ENCODE data around the gene ARHGAP15.

The ARHGAP15 gene

GRCh38 chr2:143399631-143400069 is 270.4 kb downstream of the ARHGAP15 start:
- no peak for DNase-seq (ENCODE audit: low read depth)

- no peak for DNase-seq (ENCODE audit: low read depth)
Observed at GRCh38 chr2:143401861-143402260, 272.6 kb downstream of the ARHGAP15 start.

GRCh38 chr2:143402451-143402850 is 273.2 kb downstream of the ARHGAP15 start:
- no peak for DNase-seq (ENCODE audit: low read depth)

GRCh38 chr2:143410082-143410897 is 281.1 kb downstream of the ARHGAP15 start:
- no peak for DNase-seq (ENCODE audit: low read depth)

GRCh38 chr2:143415571-143415970 is 286.4 kb downstream of the ARHGAP15 start:
- no peak for DNase-seq (ENCODE audit: low read depth)

- no peak for DNase-seq (ENCODE audit: low read depth)
Observed at GRCh38 chr2:143417428-143417827, 288.2 kb downstream of the ARHGAP15 start.

- DNase-seq (ENCODE audit: low read depth): no peak
Observed at GRCh38 chr2:143420313-143420712, 291.1 kb downstream of the ARHGAP15 start.

- no peak for DNase-seq (ENCODE audit: low read depth)
Observed at GRCh38 chr2:143422681-143423080, 293.5 kb downstream of the ARHGAP15 start.

- no peak for DNase-seq (ENCODE audit: low read depth)
Observed at GRCh38 chr2:143425896-143426295, 296.7 kb downstream of the ARHGAP15 start.

- no peak for DNase-seq (ENCODE audit: low read depth)
Observed at GRCh38 chr2:143426296-143426695, 297.1 kb downstream of the ARHGAP15 start.

GRCh38 chr2:143428700-143429099 is 299.5 kb downstream of the ARHGAP15 start:
- no peak for DNase-seq (ENCODE audit: low read depth)

GRCh38 chr2:143429932-143430679 is 300.9 kb downstream of the ARHGAP15 start:
- no peak for DNase-seq (ENCODE audit: low read depth)

GRCh38 chr2:143431316-143431715 is 302.1 kb downstream of the ARHGAP15 start:
- no peak for DNase-seq (ENCODE audit: low read depth)

- DNase-seq (ENCODE audit: low read depth): no peak
Observed at GRCh38 chr2:143433251-143433650, 304.0 kb downstream of the ARHGAP15 start.

GRCh38 chr2:143433840-143434239 is 304.6 kb downstream of the ARHGAP15 start:
- DNase-seq (ENCODE audit: low read depth): no peak

GRCh38 chr2:143434445-143434844 is 305.2 kb downstream of the ARHGAP15 start:
- no peak for DNase-seq (ENCODE audit: low read depth)

GRCh38 chr2:143435131-143435530 is 305.9 kb downstream of the ARHGAP15 start:
- DNase-seq (ENCODE audit: low read depth): no peak

GRCh38 chr2:143436951-143437350 is 307.7 kb downstream of the ARHGAP15 start:
- no peak for DNase-seq (ENCODE audit: low read depth)

GRCh38 chr2:143440411-143441012 is 311.3 kb downstream of the ARHGAP15 start:
- no peak for DNase-seq (ENCODE audit: low read depth)

- no peak for DNase-seq (ENCODE audit: low read depth)
Observed at GRCh38 chr2:143442193-143442592, 313.0 kb downstream of the ARHGAP15 start.

GRCh38 chr2:143451642-143452281 is 322.5 kb downstream of the ARHGAP15 start:
- DNase-seq (ENCODE audit: low read depth): no peak

GRCh38 chr2:143452817-143453451 is 323.7 kb downstream of the ARHGAP15 start:
- DNase-seq (ENCODE audit: low read depth): no peak
